H1 (cell line): ENCODE measurements around the gene TBC1D12. TPM values are rescaled to one million over a fixed set of nuclear protein-coding genes. Genes with fewer than 3 reads are reported as not detected.

Source experiments
- CHD2 ChIP-seq: IDR thresholded peaks from 2 replicates; pipeline ENCODE4 v1.6.1; 2012; ENCODE audit warnings: low read length, improper control_type of control experiment
- KDM1A ChIP-seq: fragments of 200-600, 300-600 bp; sonication (generic); IDR thresholded peaks from 2 replicates; pipeline ENCODE4 v1.7.1; 2016; ENCODE audit warnings: mild to moderate bottlenecking, low read length, borderline replicate concordance
- RFX5 ChIP-seq: IDR thresholded peaks from 2 replicates; pipeline ENCODE4 v1.6.1; 2011; ENCODE audit warnings: low read depth, low read length, improper control_type of control experiment, borderline replicate concordance
- RXRA ChIP-seq: IDR thresholded peaks from 2 replicates; pipeline ENCODE4 v1.6.1; 2011; ENCODE audit warnings: low read depth, mild to moderate bottlenecking, low read length, moderate library complexity; ENCODE audit not compliant: insufficient read depth
- TAF1 ChIP-seq: IDR thresholded peaks from 2 replicates; pipeline ENCODE4 v1.6.1; 2011; ENCODE audit warnings: mild to moderate bottlenecking, low read depth, low read length
- TBP ChIP-seq: IDR thresholded peaks from 2 replicates; pipeline ENCODE4 v1.6.1; 2011; ENCODE audit warnings: low read depth, low read length, improper control_type of control experiment
- polyA plus RNA-seq, 7 experiments: library from polyadenylated mRNA; depleted of rRNA in 3 of 7; stranded (reverse) in 5 of 7; unstranded in 2 of 7; fragments of >200 nt in 5 of 7; fragments of 200-250 nt in 2 of 7; gene quantifications; 1 replicate in 5 of 7; 2 replicates in 1 of 7; 4 replicates in 1 of 7; pipeline versions ENCODE4 v1.2.1 to v1.2.3, GENCODE V29; 2011 to 2013; ENCODE audit warnings: missing spikeins in 2 of 7, mixed read lengths in 2 of 7
- total RNA-seq: library from RNA; stranded (reverse); fragmentation: NEBNext Ultra II Directional; extraction: Animal tissue kit (Norgen Biotek cat#: 25700); gene quantifications from 2 replicates; pipeline ENCODE4 v1.2.1, GENCODE V29; 2021

Gene TBC1D12
- total and polyA plus RNA-seq, 2 of the 8 experiments (the other 6 are each of a cell fraction or from before 2014, with no cell fraction given): 1.1 to 3.2 TPM

DNA sequence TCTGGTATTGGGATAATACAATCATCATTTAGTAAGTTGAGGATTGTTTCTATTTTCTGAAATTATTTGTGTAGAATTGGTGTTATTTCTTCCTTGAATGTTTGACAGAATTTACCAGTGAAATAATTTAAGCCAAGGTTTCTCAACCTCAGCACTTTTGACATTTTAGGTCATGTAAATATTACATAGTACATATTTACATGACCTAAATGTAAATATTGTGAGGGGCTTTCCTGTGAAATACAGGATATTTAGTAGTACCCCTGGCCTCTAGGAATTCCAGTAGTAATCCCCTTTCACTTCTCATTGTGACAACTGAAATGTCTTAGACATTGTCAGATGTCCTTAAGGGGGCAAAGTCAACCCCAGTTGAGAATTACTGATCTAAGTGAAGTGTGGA lies 59.8 kb downstream of the TBC1D12 start (continued):
- TF ChIP-seq KDM1A (no peak), CHD2 (no peak), RFX5 (no peak), RXRA (no peak), TBP (no peak), TAF1 (no peak)
